Measurements from ENCODE around the gene NRG2. TPM values are rescaled to one million over a fixed set of nuclear protein-coding genes. Genes with fewer than 3 reads are reported as not detected.
A peak's percentile ranks its signal among the peaks of the same experiment; 100 is the strongest.

NRG2 gene
- total RNA-seq, 1 donor from 2014 or later: under 0.01 TPM

DNA sequence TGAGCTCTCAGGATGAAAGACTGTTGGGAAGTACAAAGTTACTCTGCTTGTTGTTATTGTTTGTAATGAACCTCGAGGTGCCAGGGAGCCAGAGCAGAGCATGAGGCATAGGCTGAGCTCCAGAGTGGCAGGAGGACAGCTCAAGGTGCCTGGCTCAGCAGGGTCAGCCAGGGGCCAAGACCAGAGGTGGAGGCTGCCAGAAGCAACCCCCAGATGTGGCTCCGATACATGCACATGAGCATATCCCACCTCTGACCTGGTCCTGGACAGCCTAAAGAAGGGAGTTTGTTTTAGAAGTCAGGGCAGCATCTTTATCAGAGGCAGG is 141.9 kb downstream of the NRG2 start:
- FAIRE-seq (no peak), DNase-seq (ENCODE audit: low read depth) (no peak)
- TF ChIP-seq, protein P1, sequence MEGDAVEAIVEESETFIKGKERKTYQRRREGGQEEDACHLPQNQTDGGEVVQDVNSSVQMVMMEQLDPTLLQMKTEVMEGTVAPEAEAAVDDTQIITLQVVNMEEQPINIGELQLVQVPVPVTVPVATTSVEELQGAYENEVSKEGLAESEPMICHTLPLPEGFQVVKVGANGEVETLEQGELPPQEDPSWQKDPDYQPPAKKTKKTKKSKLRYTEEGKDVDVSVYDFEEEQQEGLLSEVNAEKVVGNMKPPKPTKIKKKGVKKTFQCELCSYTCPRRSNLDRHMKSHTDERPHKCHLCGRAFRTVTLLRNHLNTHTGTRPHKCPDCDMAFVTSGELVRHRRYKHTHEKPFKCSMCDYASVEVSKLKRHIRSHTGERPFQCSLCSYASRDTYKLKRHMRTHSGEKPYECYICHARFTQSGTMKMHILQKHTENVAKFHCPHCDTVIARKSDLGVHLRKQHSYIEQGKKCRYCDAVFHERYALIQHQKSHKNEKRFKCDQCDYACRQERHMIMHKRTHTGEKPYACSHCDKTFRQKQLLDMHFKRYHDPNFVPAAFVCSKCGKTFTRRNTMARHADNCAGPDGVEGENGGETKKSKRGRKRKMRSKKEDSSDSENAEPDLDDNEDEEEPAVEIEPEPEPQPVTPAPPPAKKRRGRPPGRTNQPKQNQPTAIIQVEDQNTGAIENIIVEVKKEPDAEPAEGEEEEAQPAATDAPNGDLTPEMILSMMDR (IDR thresholded peaks at IDR 0.05; ENCODE audit: insufficient read depth, low read length, severe bottlenecking): no peak
- H3K27me3 ChIP-seq (ENCODE audit: control insufficient read depth, insufficient read depth, low read length): peaks cover 36% of the 10 kb centered on the region
- no peak overlapping the region for H3K4me3 ChIP-seq (ENCODE audit: low read depth, low read length)
- no peaks in the 10 kb centered on the region for H3K36me3 ChIP-seq (ENCODE audit: control insufficient read depth, insufficient read depth, low read length)

DNA sequence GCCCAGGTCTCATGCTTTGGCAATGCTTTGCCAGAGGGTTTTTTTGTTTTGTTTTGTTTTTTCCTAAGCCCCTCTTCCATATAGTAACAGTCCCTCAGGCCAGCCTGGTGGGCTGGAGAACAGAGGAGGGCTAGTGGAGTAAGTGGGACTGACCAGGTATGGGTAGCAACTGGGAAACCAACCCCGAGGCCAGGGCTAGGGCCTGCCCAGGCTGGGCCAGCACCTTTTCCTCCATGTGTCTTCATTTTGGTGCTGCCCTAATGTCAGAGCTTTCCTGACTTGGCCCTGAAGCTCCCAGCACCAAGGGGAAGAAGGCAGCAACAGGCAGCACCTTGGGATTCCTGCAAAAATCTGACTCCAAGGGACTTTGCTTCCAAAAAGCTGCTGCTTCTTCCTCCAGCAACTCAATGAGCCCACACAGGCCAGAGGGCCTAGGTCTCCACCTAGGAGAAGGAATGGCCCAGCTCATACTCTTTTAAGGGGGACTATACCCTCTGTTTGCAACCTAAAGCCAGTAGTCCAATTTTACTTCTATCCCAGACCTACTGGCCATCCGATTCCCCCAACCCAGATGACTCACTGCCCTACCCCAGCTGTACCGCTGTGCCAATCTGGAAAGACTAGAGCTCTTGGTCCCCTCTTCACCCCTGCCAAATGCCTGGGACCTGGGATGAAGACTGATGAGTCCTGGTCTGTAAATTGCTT is 142.4 kb downstream of the NRG2 start:
- TF ChIP-seq, protein P1 (IDR thresholded peaks at IDR 0.05; ENCODE audit: insufficient read depth, low read length, severe bottlenecking): no peak
- no peak overlapping the region for H3K4me3 ChIP-seq (ENCODE audit: low read depth, low read length)

DNA sequence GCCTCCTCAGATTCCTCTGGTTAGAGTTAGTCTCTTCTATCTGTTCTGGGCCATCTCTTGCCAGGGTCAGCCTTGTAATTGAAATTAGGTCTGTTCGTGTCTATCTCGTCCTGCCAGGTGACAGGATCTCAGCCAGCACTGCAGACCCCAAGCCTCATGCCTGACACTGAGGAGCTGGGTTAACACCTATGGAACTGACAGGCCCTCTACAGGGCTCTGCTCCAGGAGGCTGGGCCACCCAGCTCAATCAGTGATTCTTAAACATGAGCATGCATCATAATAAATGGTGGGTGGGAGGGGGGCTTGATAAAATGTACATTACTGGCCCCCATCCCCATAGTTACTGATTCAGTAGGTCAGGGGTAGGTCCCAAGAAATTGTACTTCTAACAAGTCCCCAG is 144.1 kb downstream of the NRG2 start:
- Histone ChIP-seq H3K4me3 (ENCODE audit: low read depth, low read length) (no peak overlapping the region), H3K27me3 (ENCODE audit: control insufficient read depth, insufficient read depth, low read length) (peaks cover 26% of the 10 kb centered on the region), H3K36me3 (ENCODE audit: control insufficient read depth, insufficient read depth, low read length) (no peaks in the 10 kb centered on the region)
- no peak for DNase-seq (ENCODE audit: low read depth)
- no peak for FAIRE-seq
- TF ChIP-seq, protein P1 (IDR thresholded peaks at IDR 0.05; ENCODE audit: insufficient read depth, low read length, severe bottlenecking): no peak

More for the DNA sequence above, 142.4 kb downstream of the NRG2 start:
- Histone ChIP-seq H3K27me3 (ENCODE audit: control insufficient read depth, insufficient read depth, low read length) (peaks cover 36% of the 10 kb centered on the region), H3K36me3 (ENCODE audit: control insufficient read depth, insufficient read depth, low read length) (no peaks in the 10 kb centered on the region)
- FAIRE-seq: no peak
- no peak for DNase-seq (ENCODE audit: low read depth)

DNA sequence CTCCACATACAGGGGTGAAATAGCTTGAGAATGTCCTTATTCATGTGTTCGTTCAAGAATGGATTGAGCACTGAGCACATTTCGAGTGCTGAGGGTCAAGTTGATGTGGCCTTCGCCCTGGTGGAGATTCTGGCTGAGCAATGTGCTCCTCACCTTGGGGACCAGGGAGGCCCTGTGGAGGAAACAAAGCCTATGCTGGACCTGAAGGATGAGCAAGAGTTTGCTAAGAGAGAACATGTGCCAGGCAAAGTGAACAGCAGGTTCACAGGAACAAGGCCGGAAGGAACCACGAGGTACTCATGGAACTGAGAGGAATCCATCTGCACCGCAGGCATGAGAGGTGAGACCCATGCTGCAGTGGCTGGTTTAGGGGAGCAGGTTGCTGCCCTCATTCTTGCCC is 145.1 kb downstream of the NRG2 start:
- FAIRE-seq (peak; percentile 92), DNase-seq (ENCODE audit: low read depth) (no peak)
- H3K36me3 ChIP-seq (ENCODE audit: control insufficient read depth, insufficient read depth, low read length): no peaks in the 10 kb centered on the region
- TF ChIP-seq, protein P1 (IDR thresholded peaks at IDR 0.05; ENCODE audit: insufficient read depth, low read length, severe bottlenecking): no peak
- no peak overlapping the region for H3K4me3 ChIP-seq (ENCODE audit: low read depth, low read length)
- peaks cover 17% of the 10 kb centered on the region for H3K27me3 ChIP-seq (ENCODE audit: control insufficient read depth, insufficient read depth, low read length)

DNA sequence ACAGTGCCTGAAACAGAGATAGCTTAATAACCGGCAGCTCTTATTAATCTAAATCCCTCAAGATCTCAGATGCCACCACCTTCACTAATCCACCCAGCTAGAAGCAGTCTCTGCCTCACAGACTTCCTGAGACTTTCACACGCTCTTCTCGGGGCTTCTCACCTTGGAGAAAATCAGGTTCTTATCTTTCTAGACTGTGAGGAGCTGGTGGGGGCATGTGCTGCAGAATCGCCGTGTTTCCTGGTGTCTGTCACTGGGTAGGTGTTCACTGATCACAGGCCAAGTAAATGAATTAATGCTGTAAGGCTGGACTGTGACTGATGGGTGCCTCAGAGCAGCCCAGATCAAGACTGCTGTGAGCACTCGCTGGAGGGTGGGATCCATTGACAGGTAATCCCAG is 145.8 kb downstream of the NRG2 start:
- no peak for DNase-seq (ENCODE audit: low read depth)

More for the DNA sequence above, 145.8 kb downstream of the NRG2 start:
- no peak overlapping the region for H3K4me3 ChIP-seq (ENCODE audit: low read depth, low read length)
- peaks cover 11% of the 10 kb centered on the region for H3K27me3 ChIP-seq (ENCODE audit: control insufficient read depth, insufficient read depth, low read length)
- FAIRE-seq: no peak
- no peaks in the 10 kb centered on the region for H3K36me3 ChIP-seq (ENCODE audit: control insufficient read depth, insufficient read depth, low read length)
- TF ChIP-seq, protein P1 (IDR thresholded peaks at IDR 0.05; ENCODE audit: insufficient read depth, low read length, severe bottlenecking): no peak

All from bronchial epithelial cell (primary cell).